Stimulated activated CD4-positive, alpha-beta T cell treated with anti-CD3 and anti-CD28 coated beads, TNF-alpha, amount 100 ng/mL, for 48 hours (primary cell): ENCODE data around the gene BCAS3.

Experiments
- DNase-seq, 3 donors: peaks; one replicate each; pipeline ENCODE4 v3.0.0-alpha.2; 2020; ENCODE audit warnings: low read depth in 3 of 3

BCAS3 gene

DNA sequence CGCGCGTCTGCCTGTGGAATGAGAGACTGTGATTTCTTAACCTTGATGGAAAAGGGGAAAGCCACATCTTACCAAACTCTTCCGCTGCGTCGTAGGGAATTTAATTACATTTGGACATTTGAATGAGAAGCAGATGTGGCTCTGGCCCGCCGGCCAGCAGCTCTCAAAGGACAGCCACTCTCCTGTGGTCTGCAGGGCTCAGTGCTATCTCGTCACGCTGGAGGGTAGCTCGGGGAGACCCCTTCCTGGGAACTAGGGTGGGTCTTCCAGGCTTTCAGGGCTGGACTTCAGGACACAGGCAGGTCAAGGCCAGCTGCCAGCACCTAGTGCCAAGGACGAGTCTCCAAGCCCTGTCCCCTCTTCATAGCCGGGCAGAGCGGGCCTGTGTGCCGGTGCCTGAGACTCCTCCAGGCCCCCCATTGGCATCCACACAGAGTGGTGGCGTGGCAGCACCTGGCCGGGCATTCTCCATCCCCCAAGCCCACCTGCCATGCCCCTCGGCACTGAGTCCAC, 706.1 kb downstream of the BCAS3 start:
- DNase-seq = no peak

DNA sequence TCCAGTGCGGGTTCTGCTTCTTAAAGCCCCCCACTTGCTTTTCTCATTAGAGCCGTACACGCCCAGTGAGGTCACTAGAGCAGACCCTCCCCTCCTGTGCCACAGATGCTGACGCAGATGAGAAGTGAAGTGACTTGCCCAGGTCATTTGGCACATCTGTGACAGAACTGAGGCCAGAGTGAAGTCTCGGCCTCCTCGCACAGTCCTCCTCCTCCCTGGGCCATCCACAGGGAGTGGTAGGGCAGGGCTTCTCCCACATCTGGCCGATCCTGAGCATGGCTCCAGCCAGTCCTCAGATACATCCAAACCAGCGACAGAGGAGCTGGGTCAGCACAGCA, 706.7 kb downstream of the BCAS3 start:
- no peak for DNase-seq

DNA sequence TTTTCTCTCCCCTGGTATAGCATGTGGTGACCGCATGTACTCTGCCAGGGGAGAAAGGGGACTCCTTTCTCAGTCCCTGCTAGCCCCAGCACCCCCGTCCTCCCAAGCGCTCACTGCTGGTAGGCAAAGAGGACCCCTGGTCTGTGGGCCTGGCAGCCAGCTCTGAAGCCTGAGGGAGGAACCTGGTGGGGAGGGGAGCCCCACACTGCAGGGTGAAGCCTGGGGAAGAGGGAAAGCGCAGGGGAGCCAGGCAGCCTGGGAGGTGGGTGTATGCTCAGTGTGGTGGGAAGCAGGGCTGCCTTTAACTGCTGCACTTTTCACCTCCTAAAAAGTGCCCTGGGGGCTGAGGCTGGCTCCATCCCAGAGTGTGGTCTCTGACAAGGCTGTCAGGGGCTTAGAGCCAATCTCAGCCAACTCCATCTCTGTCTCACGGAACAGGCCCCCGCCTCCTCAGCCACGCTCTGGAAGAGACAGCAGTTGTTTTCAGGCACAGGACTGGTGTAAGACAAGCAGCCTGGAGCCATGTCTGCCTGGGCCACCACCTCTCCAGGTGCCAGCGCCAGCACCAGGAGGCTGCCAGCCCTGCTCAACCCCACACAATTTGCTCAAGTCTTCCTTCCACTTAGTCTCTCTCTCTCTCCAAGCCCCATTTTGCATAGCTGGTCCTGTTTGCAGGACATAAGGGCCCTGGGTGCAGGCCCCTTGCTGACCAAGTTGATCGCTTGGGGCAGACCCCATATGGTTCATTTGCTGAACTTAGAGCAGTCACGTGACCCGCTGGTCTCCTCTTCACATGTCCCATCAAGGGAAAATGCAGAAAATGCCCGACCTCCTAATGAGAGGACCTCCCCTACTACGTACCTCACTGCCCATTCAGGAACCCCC, 707.3 kb downstream of the BCAS3 start:
- no peak for DNase-seq

DNA sequence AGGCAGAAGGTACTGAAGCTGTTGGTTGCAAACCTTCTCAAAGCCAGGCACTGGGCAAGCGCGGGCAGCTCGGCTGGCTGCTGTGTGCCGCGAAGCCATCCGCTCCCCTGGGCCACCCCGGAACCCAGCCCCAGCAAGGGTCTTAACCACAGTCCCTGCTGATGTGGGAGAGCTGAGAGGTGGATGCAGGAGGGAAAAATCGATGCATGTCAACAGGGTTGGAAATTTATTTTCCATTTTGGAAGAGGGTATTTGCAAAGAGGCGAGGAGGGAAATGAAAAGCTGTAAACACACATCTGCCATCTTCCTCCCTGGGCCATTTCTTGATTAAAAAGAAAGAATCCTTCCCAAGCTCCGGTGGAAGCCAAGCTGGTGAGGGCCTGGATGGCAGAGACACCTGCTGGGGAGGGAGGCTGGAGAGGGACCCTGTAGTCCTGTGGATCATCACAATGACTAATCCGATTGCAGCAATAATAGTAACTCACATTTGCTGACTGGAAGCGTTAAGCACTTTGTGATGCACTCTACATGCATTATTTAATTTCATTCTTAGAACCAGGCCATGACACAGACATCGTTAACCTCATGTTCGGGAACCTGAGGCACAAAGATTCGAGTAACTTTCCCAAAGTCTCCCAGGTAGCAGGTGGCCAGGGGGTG, 708.1 kb downstream of the BCAS3 start:
- no peak for DNase-seq

DNA sequence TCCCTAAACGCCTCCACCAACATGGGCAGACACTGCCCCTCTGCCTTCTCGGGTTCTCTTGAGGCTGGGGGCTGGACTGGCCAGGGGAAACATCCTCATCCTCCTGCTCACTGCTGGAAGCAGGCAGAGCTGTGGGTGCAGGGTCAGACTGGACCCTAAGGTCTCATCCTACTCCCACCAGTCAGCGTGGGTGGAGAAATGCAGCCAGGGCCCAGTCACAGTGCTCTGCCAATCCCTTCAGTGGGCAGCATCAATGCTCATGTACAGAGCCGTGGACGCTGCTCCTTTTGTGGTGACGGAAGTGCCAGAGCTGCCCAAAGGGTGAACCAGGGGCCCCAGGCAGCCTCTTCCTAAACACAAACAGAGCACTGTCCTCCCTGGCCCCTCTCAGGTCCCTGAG, 708.6 kb downstream of the BCAS3 start:
- no peak for DNase-seq

DNA sequence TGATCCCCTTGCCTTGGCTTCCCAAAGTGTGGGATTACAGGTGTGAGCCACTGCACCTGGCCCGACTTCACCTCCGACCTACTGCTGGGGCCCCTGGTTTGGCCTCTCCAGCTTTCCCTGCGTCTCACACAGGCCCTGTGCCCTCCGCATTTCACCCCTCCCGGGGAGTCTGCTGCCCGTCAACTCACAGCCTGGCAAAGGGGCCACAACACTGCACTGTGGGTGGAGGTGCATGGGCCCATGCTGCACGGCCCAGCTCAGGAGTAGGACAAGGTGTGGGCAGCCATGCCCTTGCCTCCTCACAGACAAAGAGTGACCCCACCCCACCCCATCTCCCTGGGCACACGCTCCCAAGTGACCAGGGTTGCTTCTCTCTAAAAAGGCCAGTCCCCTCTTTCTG, 709.4 kb downstream of the BCAS3 start:
- DNase-seq = no peak

DNA sequence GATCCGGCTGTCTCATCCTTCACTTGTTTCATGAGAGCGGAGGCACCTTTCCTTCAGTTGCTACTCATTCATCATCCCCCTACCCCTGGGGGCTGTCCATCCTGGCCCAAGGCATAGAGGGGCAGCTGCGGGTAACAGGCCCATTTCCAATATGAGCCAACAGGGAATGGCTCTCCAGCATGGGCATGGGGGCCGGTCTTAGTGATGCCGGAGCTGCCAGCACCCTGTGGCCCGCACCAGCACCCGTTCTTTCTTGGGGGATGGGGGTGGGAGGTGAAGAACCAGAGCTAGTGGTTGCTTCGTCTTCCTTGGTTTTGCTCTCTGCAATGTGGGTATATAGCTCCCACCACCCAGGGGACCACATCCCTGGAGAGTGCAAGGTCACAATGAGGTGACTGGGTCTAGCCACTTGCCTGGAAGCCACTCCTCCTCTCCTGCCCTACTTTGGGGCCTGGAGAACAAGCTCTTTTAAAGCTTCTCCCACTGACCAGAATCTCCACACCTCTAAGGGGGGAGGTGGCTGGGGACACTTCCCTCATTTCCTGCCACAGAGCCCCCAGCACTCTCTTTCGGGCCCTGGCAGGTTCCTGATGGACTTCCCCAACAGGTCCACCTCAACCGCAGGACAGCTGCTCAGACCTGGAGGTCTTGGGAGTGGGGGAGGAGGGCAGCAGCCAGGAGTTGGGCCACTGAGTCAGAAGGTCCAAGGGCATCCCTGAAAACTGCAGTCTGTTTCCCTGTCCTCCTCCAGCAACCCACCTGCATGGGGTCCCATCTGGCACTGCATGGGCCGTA, 710.1 kb downstream of the BCAS3 start:
- no peak for DNase-seq

DNA sequence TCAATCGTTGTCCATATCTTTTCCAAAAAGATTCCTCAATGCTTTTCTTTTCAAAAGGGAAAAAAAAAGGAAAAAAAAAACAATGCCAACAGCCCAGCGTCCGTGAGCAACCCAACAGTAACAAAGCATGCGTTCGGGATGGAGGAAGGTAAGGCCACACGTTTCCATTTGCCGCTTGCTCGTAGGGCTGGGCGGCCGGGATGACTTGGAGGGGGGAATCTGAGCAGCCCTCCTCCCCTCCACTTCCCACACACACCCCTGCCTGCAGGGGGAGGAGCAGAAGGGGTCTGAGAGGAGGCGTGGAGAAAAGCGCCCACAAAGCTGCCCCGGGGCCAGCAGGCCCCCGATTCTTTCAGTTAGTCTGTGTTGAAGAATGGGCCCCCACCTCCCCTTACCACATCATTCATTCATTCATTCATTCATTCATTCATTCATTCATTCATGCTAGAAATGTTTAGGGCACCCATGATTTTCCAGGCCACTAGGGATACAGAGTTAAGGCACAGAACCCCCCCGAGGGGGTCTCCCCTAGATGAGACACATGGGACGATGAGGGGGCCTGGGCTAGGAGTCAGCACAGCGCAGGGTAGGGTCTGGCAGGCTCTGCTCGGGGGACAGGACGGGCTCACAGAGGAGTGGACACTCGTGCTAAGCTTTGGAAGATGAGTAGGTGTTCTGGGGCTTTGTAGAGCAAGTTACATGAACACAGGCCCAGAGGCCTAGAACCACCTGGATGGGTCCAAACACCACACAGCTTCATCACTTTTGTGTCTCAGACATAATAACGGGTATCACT, 711.1 kb downstream of the BCAS3 start:
- DNase-seq = no peak

DNA sequence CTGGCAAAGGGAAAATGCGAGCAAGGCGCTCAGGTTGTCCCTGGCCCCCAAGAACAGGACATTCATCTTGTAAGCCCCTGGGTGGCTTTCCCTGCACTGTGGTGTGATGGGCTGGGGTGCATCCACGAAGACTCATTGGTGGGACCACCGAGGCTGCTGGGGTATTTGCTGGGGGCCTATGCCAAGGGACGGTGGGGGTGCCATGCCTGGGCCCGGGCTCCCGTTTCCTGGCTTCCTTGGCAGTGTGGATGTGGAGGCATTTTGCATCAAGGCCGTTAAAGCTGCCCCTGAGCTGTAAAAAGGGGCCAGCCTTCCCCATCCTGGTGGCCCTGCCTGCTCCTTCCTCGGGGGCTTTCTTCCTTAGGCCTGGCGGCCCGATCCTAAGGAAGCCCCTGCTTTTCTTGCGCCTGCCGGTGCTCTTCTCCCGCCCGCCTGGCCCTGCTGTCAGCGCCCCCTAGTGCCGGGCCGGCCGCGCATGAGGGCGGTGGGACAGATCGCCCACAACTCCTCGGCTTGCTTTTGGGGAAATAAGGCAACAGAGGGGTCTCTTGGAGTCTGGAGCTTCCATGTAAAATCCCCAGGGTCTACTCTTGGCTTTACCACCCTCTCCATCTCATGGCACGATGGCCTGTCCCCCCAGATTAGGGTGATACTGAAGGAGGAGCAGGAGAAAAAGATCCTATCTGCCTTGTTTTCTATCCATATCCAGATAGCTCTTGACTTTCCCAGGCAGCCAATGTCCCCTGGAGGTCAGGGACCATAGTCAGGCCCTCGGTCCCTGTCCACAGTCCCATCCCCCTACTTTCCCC, 712.2 kb downstream of the BCAS3 start:
- DNase-seq = no peak

DNA sequence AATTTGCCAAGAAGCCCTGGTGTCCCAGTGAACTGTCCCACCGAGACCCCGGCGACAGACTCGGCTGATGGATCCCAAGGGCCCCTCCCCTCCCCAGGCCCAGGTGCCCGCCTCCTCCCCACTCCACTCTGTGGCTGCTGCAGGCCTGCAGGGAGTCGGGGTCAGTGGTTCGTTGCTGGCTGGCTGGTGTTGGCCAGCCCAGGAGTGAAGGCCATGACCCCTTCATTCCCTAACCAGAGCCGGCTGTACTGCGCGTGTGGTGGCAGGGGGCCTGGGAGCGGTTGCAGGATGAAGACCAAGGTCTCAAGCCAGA, 712.8 kb downstream of the BCAS3 start:
- no peak for DNase-seq

DNA sequence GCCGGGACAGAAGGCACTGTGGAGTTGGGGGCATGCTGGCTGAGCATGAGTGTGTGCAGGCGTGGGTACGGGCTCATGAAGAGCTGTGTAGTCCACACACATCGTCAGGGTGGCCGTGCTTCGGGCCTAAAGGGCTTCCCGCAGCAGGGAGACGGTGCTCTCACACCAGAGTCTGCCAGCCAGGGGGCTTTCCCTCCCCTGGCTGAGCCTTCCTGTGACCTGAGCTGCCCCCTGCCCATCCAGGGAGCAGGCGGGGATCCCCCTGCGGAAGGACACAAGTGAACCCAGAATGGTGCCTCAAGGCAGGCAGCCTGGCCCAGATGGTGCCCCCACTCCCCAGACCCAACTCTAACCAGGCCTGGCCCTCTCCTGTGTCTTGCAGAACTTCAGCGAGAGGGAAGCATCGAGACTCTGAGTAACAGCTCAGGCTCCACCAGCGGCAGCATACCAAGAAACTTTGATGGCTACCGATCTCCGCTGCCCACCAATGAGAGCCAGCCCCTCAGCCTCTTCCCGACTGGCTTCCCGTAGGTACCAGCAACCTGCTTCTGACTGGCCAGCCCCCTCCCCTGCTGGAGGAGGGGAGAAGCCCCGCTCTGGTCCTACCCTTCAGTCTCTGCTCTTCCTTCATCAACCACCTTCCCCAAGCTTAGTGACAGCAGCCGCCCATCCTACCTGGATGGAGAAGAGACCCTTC, 714.1 kb downstream of the BCAS3 start:
- no peak for DNase-seq

DNA sequence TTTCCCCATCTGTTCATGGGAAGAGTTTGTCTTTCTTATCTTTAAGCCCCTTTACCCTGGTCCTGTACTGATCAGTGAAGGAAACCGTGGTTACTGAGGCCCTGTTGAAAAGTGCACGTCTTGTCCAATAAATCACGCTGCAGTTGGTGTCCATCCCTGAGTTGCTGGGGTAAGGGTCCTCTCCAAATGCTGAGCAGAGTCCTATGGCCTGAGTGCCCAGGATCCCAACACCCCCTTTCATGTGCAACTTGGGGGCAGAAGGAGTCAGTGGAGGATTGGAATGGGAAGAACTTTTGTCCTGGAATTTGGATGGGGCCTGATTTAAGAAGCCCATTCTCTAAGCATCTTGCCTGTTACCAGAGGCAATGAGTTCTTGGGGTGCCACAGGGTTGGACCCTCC, 715.0 kb downstream of the BCAS3 start:
- no peak for DNase-seq

DNA sequence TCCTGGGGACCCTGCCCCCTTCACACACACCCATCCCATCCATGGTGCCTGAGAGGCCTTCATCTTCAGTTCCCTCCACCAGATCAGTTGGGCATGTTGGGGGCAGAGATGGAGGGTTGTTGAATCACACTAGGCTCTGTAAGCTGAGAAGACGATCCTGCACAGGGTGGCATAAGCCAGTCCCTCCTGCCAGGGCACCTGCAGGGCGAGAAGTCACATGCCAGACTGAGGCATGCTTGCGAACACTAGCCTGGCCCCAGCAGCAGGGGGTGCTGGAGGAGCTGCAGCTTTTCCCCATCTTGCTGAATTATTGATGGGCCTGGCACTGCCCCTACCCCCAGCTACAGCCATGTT, 715.9 kb downstream of the BCAS3 start:
- DNase-seq = no peak

DNA sequence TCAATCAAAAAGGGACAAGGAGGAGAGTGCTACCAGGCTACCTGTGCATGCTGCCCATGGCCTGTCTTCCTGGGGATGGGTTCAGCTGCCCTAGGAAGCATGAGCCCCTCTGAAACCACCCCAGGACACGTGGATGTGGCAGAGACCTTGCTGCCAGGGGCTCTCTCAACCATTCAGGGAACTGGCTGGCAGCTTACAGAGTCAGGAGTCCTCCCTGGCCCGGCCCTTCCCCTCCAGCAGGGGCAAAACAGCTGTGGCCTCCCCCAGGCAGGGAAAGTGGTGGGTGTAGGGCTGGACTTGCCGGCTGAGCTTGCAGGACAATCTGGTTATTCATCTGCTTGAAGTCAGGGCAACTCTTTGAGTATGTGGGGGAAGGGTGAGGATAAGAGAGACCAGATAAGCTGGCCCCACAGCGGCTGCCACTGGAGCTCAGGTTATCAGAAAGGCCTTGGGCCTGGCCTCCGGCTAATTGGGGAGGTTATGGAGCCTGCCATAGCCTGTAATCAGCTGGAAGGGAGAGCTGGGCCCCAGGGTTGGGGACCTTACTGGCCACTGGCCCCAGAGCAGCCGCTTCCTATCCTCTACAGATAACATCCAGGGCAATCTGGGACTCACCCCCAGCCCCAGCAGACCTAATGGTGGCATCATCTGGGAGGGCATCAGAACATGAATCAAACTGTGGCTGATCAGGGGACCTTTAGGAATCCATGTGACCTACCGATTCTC, 716.4 kb downstream of the BCAS3 start:
- DNase-seq = no peak

DNA sequence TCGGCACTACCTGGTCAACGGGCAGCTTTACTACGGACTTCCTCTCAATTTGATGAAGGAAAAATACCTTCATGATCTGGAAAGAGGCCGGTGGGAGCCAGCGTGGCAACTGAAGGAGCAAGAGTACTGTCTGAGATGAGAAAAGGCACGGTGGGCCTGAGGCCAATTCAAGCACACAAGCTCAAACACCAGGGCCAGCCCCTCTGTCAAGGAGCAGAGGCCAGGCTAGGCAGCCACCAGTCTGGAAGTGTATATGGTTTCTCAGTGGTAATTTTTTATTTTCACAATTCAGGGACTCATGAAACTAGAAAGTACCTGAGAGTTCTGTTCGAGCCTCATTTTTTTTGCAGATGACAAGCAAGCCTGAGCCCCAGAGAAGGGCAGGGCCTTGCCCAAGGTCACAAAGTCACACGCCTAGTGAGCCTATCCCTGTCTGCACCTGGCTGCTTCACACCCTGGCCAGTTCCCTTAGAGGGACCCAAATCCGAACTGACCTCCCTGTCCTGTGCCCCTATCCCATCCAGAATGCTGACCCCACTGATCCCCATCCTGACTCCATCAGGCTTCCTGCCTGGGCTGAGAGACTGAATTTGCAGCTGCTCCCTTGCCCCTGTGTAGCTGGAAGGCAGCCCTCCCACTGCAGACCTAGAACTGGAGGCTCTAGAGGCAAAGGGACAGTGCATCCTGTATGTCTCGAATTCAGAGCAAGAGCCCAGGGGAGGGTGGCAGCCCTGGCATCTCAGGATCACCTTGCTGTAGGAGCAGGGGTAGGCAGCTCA, 717.2 kb downstream of the BCAS3 start:
- DNase-seq = no peak

DNA sequence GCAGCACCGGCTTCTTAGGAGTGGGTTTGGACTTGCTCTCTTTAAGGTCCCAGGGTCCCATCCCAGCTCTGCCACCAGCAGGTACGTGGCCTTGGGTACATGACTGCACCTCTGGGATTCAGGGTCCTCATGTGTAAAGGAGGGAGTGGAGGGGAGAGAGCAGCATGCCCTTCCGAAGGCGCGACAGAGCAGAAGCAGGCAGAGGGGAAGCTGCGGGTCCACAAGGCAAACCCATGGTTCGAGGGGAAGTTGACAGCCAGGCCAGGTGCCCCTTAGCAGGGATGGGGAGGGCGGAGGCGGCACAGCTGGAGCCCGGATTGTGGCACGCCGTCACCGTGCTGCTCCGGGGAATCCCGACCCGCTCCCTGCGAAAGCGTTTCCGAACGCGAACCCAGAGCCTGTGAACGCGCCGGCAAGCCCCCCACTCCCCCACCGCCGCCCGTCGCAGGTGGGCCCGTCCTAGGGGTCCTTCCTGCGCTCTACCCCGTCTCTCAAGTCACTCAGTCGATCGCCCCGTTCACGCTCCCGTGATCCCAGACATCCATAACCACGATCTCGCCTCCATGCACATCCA, 717.8 kb downstream of the BCAS3 start:
- no peak for DNase-seq

DNA sequence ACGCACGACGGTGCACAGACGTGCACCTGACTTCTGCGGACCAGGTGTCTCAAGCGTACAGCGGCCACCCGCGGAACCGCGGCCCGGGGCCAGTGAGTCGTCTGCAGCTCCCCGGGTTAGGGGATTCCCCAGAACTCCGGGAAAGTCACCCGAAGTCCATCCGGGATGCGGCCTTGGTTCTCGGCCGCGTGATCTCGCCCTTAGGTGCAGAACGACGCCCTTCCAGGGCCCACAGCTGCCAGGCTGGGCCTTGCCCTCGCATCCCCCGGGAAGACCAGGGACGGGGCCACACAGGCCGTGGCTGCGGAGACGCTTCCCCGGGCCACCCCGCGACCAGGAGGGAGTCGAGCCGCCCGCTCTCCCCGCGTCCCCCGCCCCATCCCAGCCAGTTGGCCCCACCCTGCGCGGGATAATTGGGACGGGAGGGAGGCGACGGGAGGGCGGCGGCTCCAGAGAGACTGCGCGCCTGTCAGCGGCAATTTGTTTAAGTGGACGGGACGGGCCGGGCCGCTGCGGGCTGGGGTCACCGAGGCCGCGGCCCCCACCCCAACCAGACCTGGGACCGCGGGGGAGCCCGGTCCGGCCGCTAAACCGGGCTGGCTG, 718.4 kb downstream of the BCAS3 start:
- DNase-seq = no peak

DNA sequence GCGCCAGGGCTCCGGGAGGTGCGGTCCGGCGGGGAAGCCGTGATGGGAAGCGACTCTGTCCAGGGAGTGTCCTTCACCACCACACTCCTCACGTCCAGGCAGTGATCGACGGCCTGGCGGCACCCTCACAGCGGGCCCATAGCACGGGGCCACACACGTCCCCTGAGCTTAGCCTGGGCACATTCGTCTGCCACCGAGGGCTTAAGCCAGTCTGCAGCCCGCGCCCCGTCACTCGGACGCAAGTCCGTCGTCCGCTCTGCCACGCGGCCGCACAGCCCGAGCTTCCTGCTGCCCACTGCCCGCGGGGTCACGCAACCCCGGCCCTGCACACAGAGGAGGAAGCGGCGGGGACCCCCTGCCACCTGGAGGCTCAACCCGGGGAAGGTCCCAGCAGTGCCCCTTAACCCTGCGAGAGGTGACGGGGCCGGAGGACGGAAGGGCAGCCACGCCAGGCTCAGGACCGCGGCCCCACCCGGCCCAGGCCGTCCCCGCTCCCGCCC, 719.0 kb downstream of the BCAS3 start:
- DNase-seq = no peak
